HG03103 (cell line): ENCODE measurements around the gene PRKD1.
A peak's percentile ranks its signal among the peaks of the same experiment; 100 is the strongest.

ENCODE experiments used
- ATAC-seq: cut with Tn5 transposase; IDR thresholded peaks from one replicate; pipeline ENCODE4 v1.9.1; 2021; ENCODE audit warnings: low read depth; ENCODE audit not compliant: unreplicated experiment

PRKD1 gene

DNA sequence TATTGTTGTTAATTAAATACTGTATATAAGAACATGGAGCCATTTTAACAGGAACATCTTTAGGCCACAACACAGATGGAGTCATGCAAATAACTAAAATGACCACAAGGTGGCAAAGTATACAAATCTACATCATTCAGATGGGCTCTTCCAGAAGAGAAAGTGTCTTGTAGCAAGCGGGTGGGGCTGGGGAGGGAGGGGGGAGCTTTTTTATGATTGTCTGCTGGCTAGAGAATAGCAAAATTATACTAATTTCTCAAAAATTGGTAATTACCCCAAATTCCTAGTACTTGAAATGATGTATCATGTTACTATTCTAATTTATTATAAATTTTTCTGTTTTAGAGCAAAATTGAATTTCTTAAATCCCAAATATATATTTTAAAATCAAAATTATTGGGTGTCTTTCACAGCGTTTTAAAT, 378.7 kb downstream of the PRKD1 start:
- peak; percentile 74 for ATAC-seq

DNA sequence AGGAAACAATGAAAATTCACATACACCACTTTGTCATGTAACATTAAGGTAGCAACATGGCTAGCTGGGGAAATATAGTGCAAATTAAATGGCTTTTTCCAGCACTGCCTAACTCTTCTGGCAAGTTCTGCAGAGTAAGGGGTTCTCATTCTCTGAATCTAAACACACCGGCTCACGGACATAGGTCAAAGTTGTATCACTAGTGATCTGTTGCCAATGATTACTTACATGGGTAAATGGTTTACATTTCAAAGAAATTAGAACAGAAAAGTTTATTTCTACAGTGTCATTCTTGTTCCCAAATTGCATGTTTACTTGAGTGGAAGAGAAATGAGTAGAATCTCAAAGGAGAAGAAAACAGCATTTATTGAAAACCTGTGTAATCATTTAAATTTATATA, 381.9 kb downstream of the PRKD1 start:
- ATAC-seq = no peak

DNA sequence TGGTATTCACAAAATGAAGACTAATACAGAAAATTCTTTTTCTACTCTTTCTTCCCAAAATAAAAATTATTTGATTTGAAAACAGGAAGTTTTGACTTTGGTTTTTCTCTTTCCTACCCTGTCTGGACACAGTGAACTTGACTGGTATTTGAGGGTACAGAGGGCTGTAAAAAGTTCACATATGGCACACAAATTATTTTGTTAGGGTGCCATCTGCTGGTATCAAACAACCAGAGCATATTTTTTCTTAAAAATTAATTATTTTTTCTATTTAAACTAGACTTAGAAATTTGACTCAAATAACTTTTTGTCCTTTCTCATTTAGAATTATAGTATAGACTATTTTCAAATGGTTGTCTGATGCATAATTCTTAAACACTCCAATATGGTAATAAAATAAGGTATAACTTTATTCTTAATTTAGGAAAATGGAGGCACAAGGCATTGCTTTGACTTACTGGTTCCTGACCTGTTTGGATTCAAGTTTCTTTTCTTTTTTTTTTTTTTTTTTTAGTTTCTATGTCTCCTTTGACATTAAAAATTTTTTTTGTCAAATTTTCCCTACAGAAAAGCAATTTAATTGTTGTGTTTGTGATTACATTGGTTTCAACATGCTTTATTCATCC, 390.6 kb downstream of the PRKD1 start:
- ATAC-seq = no peak

DNA sequence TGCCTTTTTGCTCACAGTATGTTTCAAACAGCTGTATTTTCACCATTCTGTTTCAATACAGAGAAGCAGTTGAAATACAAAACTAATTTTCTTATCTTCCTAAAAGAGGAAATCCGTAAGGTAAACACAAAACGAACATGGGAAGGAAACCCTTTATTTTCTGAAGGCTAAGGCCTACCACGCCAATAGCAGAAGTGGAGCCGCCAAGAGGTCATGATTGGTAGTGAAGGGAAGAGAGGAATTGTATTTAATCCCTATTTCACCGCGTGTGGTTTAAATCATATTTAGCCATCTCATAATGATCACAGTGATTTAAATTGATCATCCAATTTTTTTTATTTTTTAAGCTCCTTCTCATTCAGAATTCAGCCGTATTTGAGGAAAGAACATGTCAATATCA, 398.2 kb downstream of the PRKD1 start:
- no peak for ATAC-seq

DNA sequence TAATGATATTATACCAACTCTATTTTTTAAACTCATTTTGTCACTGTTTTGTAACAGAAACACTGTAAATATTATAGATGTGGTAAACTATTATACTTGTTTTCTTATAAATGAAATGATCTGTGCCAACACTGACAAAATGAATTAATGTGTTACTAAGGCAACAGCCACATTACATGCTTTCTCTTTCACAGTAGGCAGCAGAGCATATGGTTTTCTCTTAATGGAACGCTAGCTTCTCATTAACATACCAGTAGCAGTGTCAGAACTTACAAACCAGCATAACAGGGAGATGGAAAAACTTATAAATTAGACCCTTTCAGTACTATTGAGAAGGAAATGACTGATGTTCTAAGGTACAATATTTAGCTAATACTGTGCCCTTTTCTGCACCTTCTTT, 398.8 kb downstream of the PRKD1 start:
- ATAC-seq = no peak

DNA sequence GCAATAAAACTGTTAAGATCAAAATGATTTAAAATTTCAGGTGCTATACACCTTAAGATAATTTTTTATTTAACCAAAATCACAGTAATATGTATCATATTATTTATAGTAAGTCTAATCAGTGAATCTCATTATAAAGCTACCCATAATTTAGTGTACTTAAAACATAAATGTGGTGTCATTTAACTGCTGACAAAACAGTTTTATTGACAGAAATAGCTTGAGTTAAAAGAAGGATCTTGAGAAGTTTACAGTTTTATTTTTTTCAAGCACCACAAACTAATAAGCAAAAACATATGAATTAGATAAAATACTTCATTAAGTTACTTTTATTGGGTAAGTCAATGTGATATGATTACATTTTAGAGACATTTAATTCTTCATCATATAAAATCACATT, 400.4 kb downstream of the PRKD1 start:
- no peak for ATAC-seq
